ENCODE results near the gene POLA2. TPM values are rescaled to one million over a fixed set of nuclear protein-coding genes. Genes with fewer than 3 reads are reported as not detected.

Gene POLA2
- total and polyA plus RNA-seq, 4 donors, result 1.5 to 6.1 (median 3.2) TPM

DNA sequence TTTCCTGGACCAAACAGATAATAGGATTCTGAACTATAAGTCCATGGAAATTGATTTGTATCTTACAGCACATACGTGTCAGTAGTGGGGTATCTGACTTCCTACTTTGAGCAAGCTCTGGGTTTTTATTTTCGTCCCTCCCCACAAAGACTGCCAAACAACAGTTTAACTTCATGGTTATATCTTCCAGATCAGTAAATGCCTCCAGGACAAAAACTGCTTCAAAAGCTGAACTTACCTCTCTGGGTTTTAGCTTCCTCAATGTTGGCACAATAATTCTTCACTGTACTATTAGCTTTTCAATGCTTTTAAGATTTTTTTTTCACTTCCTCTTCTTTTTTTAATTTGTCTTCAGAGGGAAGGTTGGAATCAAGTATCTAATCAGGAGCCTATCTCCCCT is 67.7 kb downstream of the POLA2 start:
- H3K36me3 ChIP-seq (ENCODE audit: control insufficient read depth in 4 of 4, insufficient read depth in 3 of 4, low read depth in 1 of 4, low read length in 3 of 4), result no peaks in the 10 kb centered on the region
- H3K4me3 ChIP-seq (ENCODE audit: low read depth in 1 of 3, low read length in 3 of 3), result no peak overlapping the region
- no peaks in the 10 kb centered on the region for H3K9me3 ChIP-seq (ENCODE audit: control insufficient read depth in 4 of 4, low read length in 3 of 4)
- TF ChIP-seq, protein P1, sequence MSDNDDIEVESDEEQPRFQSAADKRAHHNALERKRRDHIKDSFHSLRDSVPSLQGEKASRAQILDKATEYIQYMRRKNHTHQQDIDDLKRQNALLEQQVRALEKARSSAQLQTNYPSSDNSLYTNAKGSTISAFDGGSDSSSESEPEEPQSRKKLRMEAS (IDR thresholded peaks at IDR 0.05), result no peak
- TF ChIP-seq GABPA (IDR thresholded peaks at IDR 0.05 in 1 of 2, conservative IDR thresholded peaks at IDR 0.05 in 1 of 2) (no peak), JUND (IDR thresholded peaks at IDR 0.05) (no peak), YY1 (IDR thresholded peaks at IDR 0.05) (no peak), FOXA2 (IDR thresholded peaks at IDR 0.05) (no peak), TAF1 (conservative IDR thresholded peaks at IDR 0.05) (no peak), HNF4A (conservative IDR thresholded peaks at IDR 0.05) (no peak), SP1 (IDR thresholded peaks at IDR 0.05) (no peak)
- TF ChIP-seq, protein P2, sequence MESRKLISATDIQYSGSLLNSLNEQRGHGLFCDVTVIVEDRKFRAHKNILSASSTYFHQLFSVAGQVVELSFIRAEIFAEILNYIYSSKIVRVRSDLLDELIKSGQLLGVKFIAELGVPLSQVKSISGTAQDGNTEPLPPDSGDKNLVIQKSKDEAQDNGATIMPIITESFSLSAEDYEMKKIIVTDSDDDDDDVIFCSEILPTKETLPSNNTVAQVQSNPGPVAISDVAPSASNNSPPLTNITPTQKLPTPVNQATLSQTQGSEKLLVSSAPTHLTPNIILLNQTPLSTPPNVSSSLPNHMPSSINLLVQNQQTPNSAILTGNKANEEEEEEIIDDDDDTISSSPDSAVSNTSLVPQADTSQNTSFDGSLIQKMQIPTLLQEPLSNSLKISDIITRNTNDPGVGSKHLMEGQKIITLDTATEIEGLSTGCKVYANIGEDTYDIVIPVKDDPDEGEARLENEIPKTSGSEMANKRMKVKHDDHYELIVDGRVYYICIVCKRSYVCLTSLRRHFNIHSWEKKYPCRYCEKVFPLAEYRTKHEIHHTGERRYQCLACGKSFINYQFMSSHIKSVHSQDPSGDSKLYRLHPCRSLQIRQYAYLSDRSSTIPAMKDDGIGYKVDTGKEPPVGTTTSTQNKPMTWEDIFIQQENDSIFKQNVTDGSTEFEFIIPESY (IDR thresholded peaks at IDR 0.05), result no peak
- TF ChIP-seq, protein P3, sequence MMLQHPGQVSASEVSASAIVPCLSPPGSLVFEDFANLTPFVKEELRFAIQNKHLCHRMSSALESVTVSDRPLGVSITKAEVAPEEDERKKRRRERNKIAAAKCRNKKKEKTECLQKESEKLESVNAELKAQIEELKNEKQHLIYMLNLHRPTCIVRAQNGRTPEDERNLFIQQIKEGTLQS (IDR thresholded peaks at IDR 0.05), result no peak
- peak overlapping the region in 1 of 2 donors; percentile 65 for H3K9ac ChIP-seq (ENCODE audit: low read depth in 1 of 2, low read length in 2 of 2)
- peaks cover under 1 to 5% (median 3%) of the 10 kb centered on the region in 4 donors for H3K4me1 ChIP-seq (ENCODE audit: control insufficient read depth in 4 of 4, insufficient read depth in 4 of 4, low read length in 3 of 4)
- 52% methylated on average over 2 of the region's 2 CpGs for WGBS
- no peaks in the 10 kb centered on the region for H3K27me3 ChIP-seq (ENCODE audit: control insufficient read depth in 4 of 4, insufficient read depth in 4 of 4, low read length in 3 of 4)
- DNase-seq (ENCODE audit: low spot score), result no peak
- no peak overlapping the region for H3K27ac ChIP-seq (ENCODE audit: low read depth in 1 of 2, low read length in 2 of 2)

DNA sequence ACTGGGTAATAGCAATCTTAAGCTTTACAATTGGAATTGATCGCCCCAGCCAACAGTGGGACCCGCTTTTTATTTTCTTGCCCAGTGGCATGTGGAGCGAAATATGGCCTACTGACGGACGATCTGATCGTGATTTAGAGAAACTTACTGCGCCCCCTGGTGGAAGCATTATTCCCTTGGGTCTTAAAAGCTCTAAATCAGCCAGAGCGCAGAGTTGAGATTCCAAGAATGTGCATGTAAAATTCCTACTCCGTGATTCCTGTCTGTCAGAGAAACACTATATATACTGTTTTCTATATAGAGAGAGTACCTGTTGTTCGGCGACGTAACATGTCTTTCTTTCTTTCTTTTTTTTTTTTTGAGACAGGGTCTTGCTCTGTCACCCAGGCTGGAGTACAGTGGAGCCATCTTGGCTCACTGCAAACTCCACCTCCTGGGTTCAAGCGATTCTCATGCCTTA is 68.2 kb downstream of the POLA2 start:
- no peak for TF ChIP-seq RXRA (IDR thresholded peaks at IDR 0.05)
- TF ChIP-seq RAD21 (IDR thresholded peaks at IDR 0.05), result peak; percentile 81 to 86
- TF ChIP-seq, protein P4, sequence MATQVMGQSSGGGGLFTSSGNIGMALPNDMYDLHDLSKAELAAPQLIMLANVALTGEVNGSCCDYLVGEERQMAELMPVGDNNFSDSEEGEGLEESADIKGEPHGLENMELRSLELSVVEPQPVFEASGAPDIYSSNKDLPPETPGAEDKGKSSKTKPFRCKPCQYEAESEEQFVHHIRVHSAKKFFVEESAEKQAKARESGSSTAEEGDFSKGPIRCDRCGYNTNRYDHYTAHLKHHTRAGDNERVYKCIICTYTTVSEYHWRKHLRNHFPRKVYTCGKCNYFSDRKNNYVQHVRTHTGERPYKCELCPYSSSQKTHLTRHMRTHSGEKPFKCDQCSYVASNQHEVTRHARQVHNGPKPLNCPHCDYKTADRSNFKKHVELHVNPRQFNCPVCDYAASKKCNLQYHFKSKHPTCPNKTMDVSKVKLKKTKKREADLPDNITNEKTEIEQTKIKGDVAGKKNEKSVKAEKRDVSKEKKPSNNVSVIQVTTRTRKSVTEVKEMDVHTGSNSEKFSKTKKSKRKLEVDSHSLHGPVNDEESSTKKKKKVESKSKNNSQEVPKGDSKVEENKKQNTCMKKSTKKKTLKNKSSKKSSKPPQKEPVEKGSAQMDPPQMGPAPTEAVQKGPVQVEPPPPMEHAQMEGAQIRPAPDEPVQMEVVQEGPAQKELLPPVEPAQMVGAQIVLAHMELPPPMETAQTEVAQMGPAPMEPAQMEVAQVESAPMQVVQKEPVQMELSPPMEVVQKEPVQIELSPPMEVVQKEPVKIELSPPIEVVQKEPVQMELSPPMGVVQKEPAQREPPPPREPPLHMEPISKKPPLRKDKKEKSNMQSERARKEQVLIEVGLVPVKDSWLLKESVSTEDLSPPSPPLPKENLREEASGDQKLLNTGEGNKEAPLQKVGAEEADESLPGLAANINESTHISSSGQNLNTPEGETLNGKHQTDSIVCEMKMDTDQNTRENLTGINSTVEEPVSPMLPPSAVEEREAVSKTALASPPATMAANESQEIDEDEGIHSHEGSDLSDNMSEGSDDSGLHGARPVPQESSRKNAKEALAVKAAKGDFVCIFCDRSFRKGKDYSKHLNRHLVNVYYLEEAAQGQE (IDR thresholded peaks at IDR 0.05), result no peak
- TF ChIP-seq HNF4A (conservative IDR thresholded peaks at IDR 0.05), result no peak
- TF ChIP-seq, protein P3 (IDR thresholded peaks at IDR 0.05), result no peak
- TF ChIP-seq, protein P5, sequence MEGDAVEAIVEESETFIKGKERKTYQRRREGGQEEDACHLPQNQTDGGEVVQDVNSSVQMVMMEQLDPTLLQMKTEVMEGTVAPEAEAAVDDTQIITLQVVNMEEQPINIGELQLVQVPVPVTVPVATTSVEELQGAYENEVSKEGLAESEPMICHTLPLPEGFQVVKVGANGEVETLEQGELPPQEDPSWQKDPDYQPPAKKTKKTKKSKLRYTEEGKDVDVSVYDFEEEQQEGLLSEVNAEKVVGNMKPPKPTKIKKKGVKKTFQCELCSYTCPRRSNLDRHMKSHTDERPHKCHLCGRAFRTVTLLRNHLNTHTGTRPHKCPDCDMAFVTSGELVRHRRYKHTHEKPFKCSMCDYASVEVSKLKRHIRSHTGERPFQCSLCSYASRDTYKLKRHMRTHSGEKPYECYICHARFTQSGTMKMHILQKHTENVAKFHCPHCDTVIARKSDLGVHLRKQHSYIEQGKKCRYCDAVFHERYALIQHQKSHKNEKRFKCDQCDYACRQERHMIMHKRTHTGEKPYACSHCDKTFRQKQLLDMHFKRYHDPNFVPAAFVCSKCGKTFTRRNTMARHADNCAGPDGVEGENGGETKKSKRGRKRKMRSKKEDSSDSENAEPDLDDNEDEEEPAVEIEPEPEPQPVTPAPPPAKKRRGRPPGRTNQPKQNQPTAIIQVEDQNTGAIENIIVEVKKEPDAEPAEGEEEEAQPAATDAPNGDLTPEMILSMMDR (IDR thresholded peaks at IDR 0.05; ENCODE audit: low read depth, low read length, missing input control), result peak; percentile 77
- TF ChIP-seq YY1 (IDR thresholded peaks at IDR 0.05), result peak; percentile 33
- no peak for TF ChIP-seq SP1 (IDR thresholded peaks at IDR 0.05)
- TF ChIP-seq NR2F2 (IDR thresholded peaks at IDR 0.05), result peak; percentile 21
- no peak overlapping the region for H3K4me3 ChIP-seq (ENCODE audit: low read depth in 1 of 3, low read length in 3 of 3)
- H3K9ac ChIP-seq (ENCODE audit: low read depth in 1 of 2, low read length in 2 of 2), result peak overlapping the region in 1 of 2 donors; percentile 65
- no peaks in the 10 kb centered on the region for H3K36me3 ChIP-seq (ENCODE audit: control insufficient read depth in 4 of 4, insufficient read depth in 3 of 4, low read depth in 1 of 4, low read length in 3 of 4)
- peaks cover 4 to 10% (median 8%) of the 10 kb centered on the region in 4 donors for H3K4me1 ChIP-seq (ENCODE audit: control insufficient read depth in 4 of 4, insufficient read depth in 4 of 4, low read length in 3 of 4)
- no peaks in the 10 kb centered on the region for H3K27me3 ChIP-seq (ENCODE audit: control insufficient read depth in 4 of 4, insufficient read depth in 4 of 4, low read length in 3 of 4)
- peak; percentile 87 for DNase-seq (ENCODE audit: low spot score)
- WGBS, result 12% methylated on average over 13 of the region's 13 CpGs
- no peaks in the 10 kb centered on the region for H3K9me3 ChIP-seq (ENCODE audit: control insufficient read depth in 4 of 4, low read length in 3 of 4)
- no peak overlapping the region for H3K27ac ChIP-seq (ENCODE audit: low read depth in 1 of 2, low read length in 2 of 2)
